Neural cell (in vitro differentiated cells): ENCODE measurements around the gene MICAL2. TPM values are rescaled to one million over a fixed set of nuclear protein-coding genes. Genes with fewer than 3 reads are reported as not detected.

Experiments used
- H2AFZ ChIP-seq: fragments of 200-600, 300-800 bp; sonication (generic), shearing (Covaris generic); 2 replicates; pipeline ENCODE4 v1.6.0; 2014; ENCODE audit warnings: low read depth, mild to moderate bottlenecking, antibody characterized with exemption, low read length, moderate library complexity
- H3F3A ChIP-seq: fragments of 200-600 bp; shearing (Covaris generic); 2 replicates; pipeline ENCODE4 v1.6.1; 2016; ENCODE audit warnings: mild to moderate bottlenecking, moderate library complexity, mixed read lengths, antibody characterized with exemption, low read length; ENCODE audit not compliant: insufficient read depth, poor library complexity, severe bottlenecking
- H3K27ac ChIP-seq: fragments of 200-600, 300-800 bp; sonication (generic), shearing (Covaris generic); 2 replicates; pipeline ENCODE4 v1.5.1; 2014; ENCODE audit warnings: mild to moderate bottlenecking, low read length, moderate library complexity
- H3K27me3 ChIP-seq: fragments of 300-800, 200-600 bp; sonication (generic), shearing (Covaris generic); 2 replicates; pipeline ENCODE4 v1.6.0; 2014; ENCODE audit warnings: mild to moderate bottlenecking, low read depth, low read length, moderate library complexity; ENCODE audit not compliant: insufficient read depth
- H3K36me3 ChIP-seq: fragments of 300-800, 200-600 bp; sonication (generic), shearing (Covaris generic); 2 replicates; pipeline ENCODE4 v1.5.1; 2014; ENCODE audit warnings: mild to moderate bottlenecking, antibody characterized with exemption, low read length, moderate library complexity; ENCODE audit not compliant: insufficient read depth
- H3K4me2 ChIP-seq: fragments of 300-800, 200-600 bp; sonication (generic), shearing (Covaris generic); 2 replicates; pipeline ENCODE4 v1.6.0; 2014; ENCODE audit warnings: mild to moderate bottlenecking, low read length
- H3K4me3 ChIP-seq: fragments of 300-800, 200-600 bp; sonication (generic), shearing (Covaris generic); 2 replicates; pipeline ENCODE4 v1.5.1; 2014; ENCODE audit warnings: mild to moderate bottlenecking, low read length, moderate library complexity
- H3K79me2 ChIP-seq: fragments of 200-600 bp; shearing (Covaris generic); replicated peaks from 2 replicates; pipeline ENCODE4 v1.6.0; 2014; ENCODE audit warnings: mild to moderate bottlenecking, low read length, moderate library complexity; ENCODE audit not compliant: insufficient read depth
- H3K9ac ChIP-seq: fragments of 300-800, 200-600 bp; sonication (generic), shearing (Covaris generic); 2 replicates; pipeline ENCODE4 v1.6.1; 2016; ENCODE audit warnings: mild to moderate bottlenecking, low read length, mixed read lengths
- H3K9me2 ChIP-seq: fragments of 200-600 bp; shearing (Covaris generic); 2 replicates; pipeline ENCODE4 v1.6.1; 2016; ENCODE audit warnings: mild to moderate bottlenecking, low read length, mixed read lengths; ENCODE audit not compliant: insufficient read depth
- H3K9me3 ChIP-seq: fragments of 200-600, 300-800 bp; sonication (generic), shearing (Covaris generic); 2 replicates; pipeline ENCODE4 v1.6.1; 2016; ENCODE audit warnings: mild to moderate bottlenecking, mixed run types, low read length, moderate library complexity, mixed read lengths
- H4K20me1 ChIP-seq: fragments of 200-600 bp; shearing (Covaris generic); 2 replicates; pipeline ENCODE4 v1.6.1; 2016; ENCODE audit warnings: mild to moderate bottlenecking, mixed run types; ENCODE audit not compliant: insufficient read depth
- CTCF ChIP-seq: fragments of 450-650 bp; IDR thresholded peaks from 2 replicates; pipeline ENCODE4 v1.5.1; 2014; ENCODE audit warnings: antibody characterized with exemption, mild to moderate bottlenecking, moderate library complexity; ENCODE audit not compliant: poor library complexity, severe bottlenecking
- EP300 ChIP-seq: fragments of 450-650 bp; conservative IDR thresholded peaks from 2 replicates; pipeline ENCODE4 v1.6.1; 2014; ENCODE audit warnings: antibody characterized with exemption, mild to moderate bottlenecking, moderate library complexity; ENCODE audit not compliant: poor library complexity, severe bottlenecking
- EZH2 ChIP-seq: fragments of 200-600, 300-800 bp; shearing (Covaris generic), sonication (generic); IDR thresholded peaks from 2 replicates; pipeline ENCODE4 v1.6.1; 2014; ENCODE audit warnings: antibody characterized with exemption, low read length, borderline replicate concordance, mild to moderate bottlenecking; ENCODE audit not compliant: insufficient read depth, poor library complexity, severe bottlenecking
- MXI1 ChIP-seq: fragments of 450-650 bp; conservative IDR thresholded peaks from 2 replicates; pipeline ENCODE4 v1.6.1; 2014; ENCODE audit warnings: antibody characterized with exemption, mild to moderate bottlenecking; ENCODE audit not compliant: poor library complexity, severe bottlenecking
- POLR2AphosphoS5 ChIP-seq: IDR thresholded peaks from 2 replicates; pipeline ENCODE4 v1.6.1; 2012
- RAD21 ChIP-seq: fragments of 450-650 bp; conservative IDR thresholded peaks from 2 replicates; pipeline ENCODE4 v1.6.1; 2014; ENCODE audit warnings: antibody characterized with exemption, mild to moderate bottlenecking, moderate library complexity
- REST ChIP-seq: IDR thresholded peaks from 2 replicates; pipeline ENCODE4 v1.6.1; 2012; ENCODE audit warnings: borderline replicate concordance
- SMC3 ChIP-seq: fragments of 450-650 bp; conservative IDR thresholded peaks from 2 replicates; pipeline ENCODE4 v1.6.1; 2014; ENCODE audit warnings: antibody characterized with exemption, mild to moderate bottlenecking, moderate library complexity; ENCODE audit not compliant: poor library complexity
- TAF1 ChIP-seq: IDR thresholded peaks from 2 replicates; pipeline ENCODE4 v1.6.1; 2012; ENCODE audit warnings: low read depth
- polyA plus RNA-seq: library from polyadenylated mRNA; depleted of rRNA; stranded (reverse); fragments of >200 nt; gene quantifications from 2 replicates; pipeline ENCODE4 v1.2.3, GENCODE V29; 2014

MICAL2 gene
- polyA plus RNA-seq, 1 donor from 2014 or later: 2.2 TPM

- Histone ChIP-seq H3K9me2 (no peaks in the 10 kb centered on the region), H3K79me2 (no peaks in the 10 kb centered on the region), H4K20me1 (no peaks in the 10 kb centered on the region), H3F3A (no peaks in the 10 kb centered on the region), H2AFZ (no peak overlapping the region), H3K27ac (no peak overlapping the region), H3K27me3 (no peaks in the 10 kb centered on the region), H3K9me3 (no peaks in the 10 kb centered on the region), H3K4me3 (no peak overlapping the region), H3K36me3 (no peaks in the 10 kb centered on the region), H3K9ac (no peak overlapping the region), H3K4me2 (no peak overlapping the region)
- TF ChIP-seq POLR2AphosphoS5: no peak
- TF ChIP-seq SMC3: no peak
- no peak for TF ChIP-seq TAF1
- no peak for TF ChIP-seq CTCF
- no peak for TF ChIP-seq EZH2
- no peak for TF ChIP-seq EP300
- no peak for TF ChIP-seq REST
- TF ChIP-seq MXI1: no peak
- TF ChIP-seq RAD21: no peak
These were observed 51.4 kb downstream of the MICAL2 start for GRCh38 chr11:12161603-12162350.

- no peaks in the 10 kb centered on the region for H3K9me3 ChIP-seq
- H3K4me3 ChIP-seq: no peak overlapping the region
- no peaks in the 10 kb centered on the region for H3K36me3 ChIP-seq
- H3K9ac ChIP-seq: no peak overlapping the region
- no peaks in the 10 kb centered on the region for H3K9me2 ChIP-seq
- no peak overlapping the region for H3K4me2 ChIP-seq
- H3F3A ChIP-seq: no peaks in the 10 kb centered on the region
- no peak overlapping the region for H2AFZ ChIP-seq
- TF ChIP-seq EP300 (no peak), EZH2 (no peak), MXI1 (no peak), SMC3 (no peak), POLR2AphosphoS5 (no peak), CTCF (no peak), RAD21 (no peak), TAF1 (no peak), REST (no peak)
- H3K27me3 ChIP-seq: no peaks in the 10 kb centered on the region
- H3K27ac ChIP-seq: no peak overlapping the region
- H3K79me2 ChIP-seq: no peaks in the 10 kb centered on the region
- H4K20me1 ChIP-seq: no peaks in the 10 kb centered on the region
These were observed 52.3 kb downstream of the MICAL2 start for GRCh38 chr11:12162652-12163051.
